CD4-positive, alpha-beta T cell treated with Interleukin-21 for 1 hour (primary cell): ENCODE data around the gene PGA4.
"Not testable (repeated sequence)": the region's sequence is repeated elsewhere in the genome, so short reads cannot be mapped to it uniquely, and the experiment has no call there.

Experiments
- DNase-seq: peaks from one replicate; pipeline ENCODE4 v3.0.0-alpha.2; 2020

Gene PGA4

DNA sequence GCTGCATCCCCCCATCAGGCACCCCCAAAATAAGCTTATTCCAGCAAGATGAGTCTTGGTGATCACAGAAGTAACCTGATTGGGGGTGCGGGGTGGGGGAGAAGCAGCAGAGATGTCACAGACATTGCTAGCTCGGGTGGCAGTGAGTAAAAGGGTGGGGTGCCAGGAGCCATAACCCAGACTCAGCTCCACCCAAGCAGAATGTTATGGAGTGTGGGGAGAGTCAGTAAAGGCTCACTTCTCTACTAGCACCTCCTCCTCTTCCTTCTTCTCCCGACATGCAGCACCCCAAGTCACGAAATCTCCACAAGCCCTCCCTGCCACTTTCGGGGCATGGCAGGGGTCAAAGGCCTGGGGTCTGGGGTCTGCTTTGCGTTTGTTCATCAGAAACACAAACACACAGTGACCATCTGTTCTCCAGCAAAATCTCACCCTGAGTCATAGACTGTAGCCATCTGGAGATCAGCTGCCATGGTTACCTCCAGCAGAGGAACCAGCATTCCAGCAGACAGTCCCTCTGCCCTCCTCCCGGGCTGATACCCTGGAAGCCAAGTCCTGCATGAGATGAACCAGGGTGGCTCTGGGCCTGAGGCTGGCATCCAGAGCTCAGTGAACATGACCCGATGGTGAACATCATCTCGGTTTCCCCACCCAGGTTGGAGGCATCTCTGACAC, 14.4 kb upstream of the PGA4 start:
- DNase-seq: not testable (repeated sequence)

- DNase-seq: not testable (repeated sequence)
Measured at GRCh38 chr11:61210629-61211028, 11.5 kb upstream of the PGA4 start.

DNA sequence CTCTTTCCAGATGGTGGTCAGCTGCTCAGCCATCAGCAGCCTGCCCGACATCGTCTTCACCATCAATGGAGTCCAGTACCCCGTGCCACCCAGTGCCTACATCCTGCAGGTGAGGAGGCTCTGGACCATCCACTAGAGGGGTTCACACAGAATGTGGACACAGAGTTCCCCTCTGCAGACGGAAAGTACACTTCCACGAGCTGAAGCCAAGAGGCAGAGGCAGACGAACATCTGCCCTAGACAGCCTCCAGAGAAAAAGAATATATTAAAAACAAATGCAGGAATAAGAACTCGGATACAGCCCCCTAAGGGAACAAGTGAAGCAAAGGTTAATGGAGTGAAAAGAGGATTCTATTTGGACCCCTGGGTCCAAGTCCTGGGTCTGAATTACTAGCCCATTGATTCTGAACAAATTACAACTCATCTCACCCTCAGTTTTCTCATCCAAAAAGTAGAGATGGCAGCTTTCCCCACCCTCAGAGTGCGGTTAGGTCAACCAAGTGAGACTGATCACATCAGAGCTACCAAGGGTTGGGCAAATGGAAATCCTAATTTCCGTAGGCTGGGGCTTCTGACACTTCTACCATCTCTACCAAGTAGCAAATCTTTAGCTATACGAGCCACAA, 10.7 kb upstream of the PGA4 start:
- not testable (repeated sequence) for DNase-seq

DNA sequence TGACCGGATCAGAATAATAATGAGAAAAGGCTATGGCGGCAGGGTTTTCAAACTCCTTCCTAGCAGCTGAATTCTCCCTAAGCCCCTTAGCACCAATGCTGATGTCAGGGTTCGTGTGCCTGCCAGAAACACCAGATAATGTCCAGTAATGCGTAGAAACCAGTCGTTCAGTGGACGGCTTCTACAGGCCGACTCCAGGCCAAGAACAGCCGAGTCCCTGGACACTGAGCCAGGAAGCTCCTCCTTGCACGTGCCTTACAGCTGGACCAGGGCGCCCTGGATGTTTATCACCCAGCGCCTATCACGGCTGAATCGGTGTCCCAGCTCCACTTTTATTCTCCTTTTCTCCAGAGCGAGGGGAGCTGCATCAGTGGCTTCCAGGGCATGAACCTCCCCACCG, 9.9 kb upstream of the PGA4 start:
- not testable (repeated sequence) for DNase-seq

GRCh38 chr11:61213711-61214324, 8.3 kb upstream of the PGA4 start:
- not testable (repeated sequence) for DNase-seq

DNA sequence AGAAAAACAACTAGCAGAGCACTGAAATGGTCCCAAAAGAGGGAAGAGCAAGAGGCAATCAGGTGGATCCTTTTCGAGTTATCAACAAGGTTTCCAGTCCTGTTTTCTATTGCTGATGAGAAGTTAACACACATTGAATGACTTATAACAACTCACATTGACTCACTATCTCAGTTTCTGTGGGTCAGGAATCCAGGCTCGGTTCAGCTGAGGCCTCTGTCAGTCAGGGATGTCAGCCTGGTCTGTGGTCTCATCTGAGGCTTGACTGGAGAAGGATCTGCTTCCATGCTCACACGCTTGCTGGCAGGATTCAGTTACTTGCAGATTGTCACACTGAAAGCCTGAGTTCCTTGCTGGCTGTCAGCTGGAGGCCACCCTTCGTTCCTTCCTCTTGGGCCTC, 3.8 kb upstream of the PGA4 start:
- not testable (repeated sequence) for DNase-seq

DNA sequence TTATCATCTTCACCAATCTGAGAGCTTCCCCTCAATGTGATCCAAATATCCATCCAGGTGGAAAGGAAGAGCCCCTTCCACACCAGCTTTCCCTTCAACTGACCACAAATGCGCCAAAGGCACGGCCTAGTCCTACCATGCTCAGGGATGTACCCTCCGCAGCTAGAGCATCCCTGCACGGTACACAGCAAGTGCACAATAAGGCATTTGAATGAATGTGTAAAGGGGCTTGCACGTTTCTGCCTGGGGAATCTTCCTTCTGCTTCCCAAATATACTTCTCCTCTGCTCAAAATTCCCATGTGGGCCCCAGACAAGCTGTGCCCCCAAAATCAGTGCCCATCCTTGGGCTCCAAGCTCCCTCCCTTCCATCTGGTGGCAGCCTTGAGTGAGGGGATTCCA, 3.1 kb upstream of the PGA4 start:
- DNase-seq: not testable (repeated sequence)

- DNase-seq: not testable (repeated sequence)
Measured at GRCh38 chr11:61222692-61223091, 545 bp downstream of the PGA4 start.

- DNase-seq: not testable (repeated sequence)
Measured at GRCh38 chr11:61226457-61227137, 4.5 kb downstream of the PGA4 start.

GRCh38 chr11:61229458-61229857, 7.3 kb downstream of the PGA4 start:
- DNase-seq: not testable (repeated sequence)

DNA sequence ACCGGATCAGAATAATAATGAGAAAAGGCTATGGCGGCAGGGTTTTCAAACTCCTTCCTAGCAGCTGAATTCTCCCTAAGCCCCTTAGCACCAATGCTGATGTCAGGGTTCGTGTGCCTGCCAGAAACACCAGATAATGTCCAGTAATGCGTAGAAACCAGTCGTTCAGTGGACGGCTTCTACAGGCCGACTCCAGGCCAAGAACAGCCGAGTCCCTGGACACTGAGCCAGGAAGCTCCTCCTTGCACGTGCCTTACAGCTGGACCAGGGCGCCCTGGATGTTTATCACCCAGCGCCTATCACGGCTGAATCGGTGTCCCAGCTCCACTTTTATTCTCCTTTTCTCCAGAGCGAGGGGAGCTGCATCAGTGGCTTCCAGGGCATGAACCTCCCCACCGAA, 8.9 kb downstream of the PGA4 start:
- DNase-seq: not testable (repeated sequence)

- DNase-seq: not testable (repeated sequence)
Measured at GRCh38 chr11:61231585-61231984, 9.4 kb downstream of the PGA4 start.

DNA sequence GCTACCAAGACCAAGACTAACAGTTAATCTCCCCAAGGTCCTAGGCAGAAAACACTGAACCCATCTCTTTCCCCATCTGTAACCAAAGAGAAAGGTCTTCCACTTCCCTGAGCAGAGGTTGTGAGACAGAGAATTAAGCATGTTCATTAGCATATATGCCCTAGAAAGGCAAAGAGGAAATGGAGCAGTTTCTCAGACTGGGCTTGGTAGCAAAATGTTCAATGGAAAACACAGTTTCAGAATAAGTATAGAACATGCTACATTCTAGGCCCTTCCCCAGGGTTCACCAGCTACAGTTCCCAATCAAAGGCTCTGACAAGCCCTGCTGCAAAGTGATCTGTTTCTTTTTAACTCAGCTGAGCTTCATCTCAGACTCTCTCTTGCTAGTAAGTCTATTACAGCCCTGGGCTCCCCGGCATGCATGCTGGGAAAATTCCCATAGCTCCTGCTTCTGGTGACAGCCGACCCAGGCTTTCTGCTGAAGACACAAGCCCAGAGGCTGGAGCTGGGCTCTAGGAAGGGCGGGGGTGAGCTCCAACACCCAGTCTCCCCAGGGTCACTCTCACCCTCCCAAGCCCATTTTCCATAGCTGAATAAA, 10.5 kb downstream of the PGA4 start:
- DNase-seq: not testable (repeated sequence)

- not testable (repeated sequence) for DNase-seq
Measured at GRCh38 chr11:61237130-61237529, 15.0 kb downstream of the PGA4 start.

DNA sequence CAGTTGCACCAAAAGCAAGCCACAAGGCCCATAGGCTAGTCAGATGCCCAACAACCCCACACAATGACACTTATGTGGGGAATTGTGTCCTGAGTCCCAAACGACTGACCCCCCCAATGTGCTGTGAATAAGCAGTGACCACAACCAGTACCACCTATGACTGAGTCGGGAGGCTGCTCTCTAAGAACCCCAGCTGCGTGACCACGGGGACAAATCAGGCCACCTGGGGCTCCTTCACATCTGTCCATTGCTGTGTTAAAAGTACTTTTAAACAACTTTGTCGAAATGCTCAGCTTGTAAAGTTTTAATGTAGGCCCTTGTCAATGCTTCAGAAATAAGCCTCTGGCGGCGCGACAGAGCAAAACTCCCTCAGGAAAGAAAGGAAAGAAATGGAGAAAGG, 18.1 kb downstream of the PGA4 start:
- DNase-seq: not testable (repeated sequence)

- DNase-seq: not testable (repeated sequence)
Measured at GRCh38 chr11:61240875-61241274, 18.7 kb downstream of the PGA4 start, which contains the start of gene PGA5. TSS of gene PGA5 (plus strand) at chr11:61241175. CDS start at chr11:61241227, 52 bp downstream.

GRCh38 chr11:61241526-61241925, 19.4 kb downstream of the PGA4 start:
- not testable (repeated sequence) for DNase-seq

DNA sequence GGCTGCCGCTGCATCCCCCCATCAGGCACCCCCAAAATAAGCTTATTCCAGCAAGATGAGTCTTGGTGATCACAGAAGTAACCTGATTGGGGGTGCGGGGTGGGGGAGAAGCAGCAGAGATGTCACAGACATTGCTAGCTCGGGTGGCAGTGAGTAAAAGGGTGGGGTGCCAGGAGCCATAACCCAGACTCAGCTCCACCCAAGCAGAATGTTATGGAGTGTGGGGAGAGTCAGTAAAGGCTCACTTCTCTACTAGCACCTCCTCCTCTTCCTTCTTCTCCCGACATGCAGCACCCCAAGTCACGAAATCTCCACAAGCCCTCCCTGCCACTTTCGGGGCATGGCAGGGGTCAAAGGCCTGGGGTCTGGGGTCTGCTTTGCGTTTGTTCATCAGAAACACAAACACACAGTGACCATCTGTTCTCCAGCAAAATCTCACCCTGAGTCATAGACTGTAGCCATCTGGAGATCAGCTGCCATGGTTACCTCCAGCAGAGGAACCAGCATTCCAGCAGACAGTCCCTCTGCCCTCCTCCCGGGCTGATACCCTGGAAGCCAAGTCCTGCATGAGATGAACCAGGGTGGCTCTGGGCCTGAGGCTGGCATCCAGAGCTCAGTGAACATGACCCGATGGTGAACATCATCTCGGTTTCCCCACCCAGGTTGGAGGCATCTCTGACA, 23.3 kb downstream of the PGA4 start:
- DNase-seq: not testable (repeated sequence)

DNA sequence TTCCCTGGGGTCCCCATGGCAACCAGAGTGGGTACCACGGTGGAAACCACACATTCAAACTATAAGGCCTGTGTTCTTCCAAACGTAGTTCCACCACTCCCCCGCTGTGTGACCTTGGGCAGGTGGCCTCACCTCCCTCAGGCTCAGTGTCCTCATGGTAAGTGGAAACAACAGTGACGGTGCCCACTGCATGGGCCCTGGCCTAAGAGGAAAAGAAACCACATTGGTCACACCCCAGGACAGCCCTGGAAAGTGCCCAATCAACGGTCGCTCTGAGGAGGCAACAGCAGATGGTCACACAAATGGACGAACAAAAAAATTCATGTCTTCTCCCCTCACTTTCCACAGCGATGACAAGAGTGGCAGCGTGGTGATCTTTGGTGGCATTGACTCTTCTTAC, 25.9 kb downstream of the PGA4 start:
- not testable (repeated sequence) for DNase-seq

GRCh38 chr11:61249201-61249600, 27.1 kb downstream of the PGA4 start:
- DNase-seq: not testable (repeated sequence)

DNA sequence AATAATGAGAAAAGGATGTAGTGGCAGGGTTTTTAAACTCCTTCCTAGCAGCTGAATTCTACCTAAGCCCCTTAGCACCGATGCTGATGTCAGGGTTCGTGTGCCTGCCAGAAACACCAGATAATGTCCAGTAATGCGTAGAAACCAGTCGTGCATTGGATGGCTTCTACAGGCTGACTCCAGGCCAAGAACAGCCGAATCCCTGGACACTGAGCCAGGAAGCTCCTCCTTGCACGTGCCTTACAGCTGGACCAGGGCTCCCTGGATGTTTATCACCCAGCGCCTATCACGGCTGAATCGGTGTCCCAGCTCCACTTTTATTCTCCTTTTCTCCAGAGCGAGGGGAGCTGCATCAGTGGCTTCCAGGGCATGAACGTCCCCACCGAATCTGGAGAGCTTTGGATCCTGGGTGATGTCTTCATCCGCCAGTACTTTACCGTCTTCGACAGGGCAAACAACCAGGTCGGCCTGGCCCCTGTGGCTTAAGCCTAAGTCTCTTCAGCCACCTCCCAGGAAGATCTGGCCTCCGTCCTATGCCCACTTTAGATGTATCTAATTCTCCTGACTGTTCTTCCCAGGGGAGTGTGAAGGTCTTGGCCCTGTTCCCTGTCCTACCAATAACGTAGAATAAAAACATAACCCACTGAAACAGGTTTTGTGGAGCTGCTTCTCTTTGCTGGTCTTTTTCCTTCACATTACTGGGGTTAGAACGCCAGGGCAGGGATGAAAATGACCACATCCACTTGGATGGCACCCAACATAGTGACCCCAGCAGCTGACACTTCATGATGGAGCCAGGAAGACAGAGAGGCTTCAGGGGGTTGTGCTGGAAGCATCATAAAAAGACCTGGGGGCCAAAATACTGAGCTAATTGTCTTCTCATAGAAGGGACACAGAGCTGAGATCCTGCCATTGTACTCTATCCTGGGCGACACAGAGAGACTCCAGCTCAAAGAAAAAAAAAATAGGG, 28.9 kb downstream of the PGA4 start:
- not testable (repeated sequence) for DNase-seq
